ENCODE results near the gene C8G. TPM values are rescaled to one million over a fixed set of nuclear protein-coding genes. Genes with fewer than 3 reads are reported as not detected.

Gene C8G
- total RNA-seq (2011; cell fraction: chromatin; rRNA removed; ENCODE audit: low replicate concordance), result 3.8 and 8.4 TPM in 2 replicates
- total RNA-seq (2011; cell fraction: nucleolus; rRNA removed), result 8.3 and 11.8 TPM in 2 replicates
- 3.4 and 4.7 TPM in 2 replicates for total RNA-seq (2011; cell fraction: nucleoplasm; rRNA removed)
- total RNA-seq (2014; rRNA removed) (2.7 and 3.0 TPM in 2 replicates), total RNA-seq (2014; rRNA removed; fragmentation: Illumina TruSeq; extraction: Trizol) (not detected in 2 replicates), total RNA-seq (2015; rRNA removed; fragmentation: Illumina TruSeq; extraction: Trizol) (2.9 and 4.4 TPM in 2 replicates), total RNA-seq (2021) (4.3 and 5.9 TPM in 2 replicates), polyA plus RNA-seq (2011; rRNA removed) (0.35 and 2.0 TPM in 2 replicates), polyA plus RNA-seq (2014; fragmentation: Illumina TruSeq; extraction: Trizol) (0.59 and 1.3 TPM in 2 replicates), polyA plus RNA-seq (2014; fragmentation: Nextera tagmentation; extraction: Ambion mirVana) (under 1 TPM in 1 of 2 experiments, not detected in 1; 0.38 TPM), polyA plus RNA-seq (2014; rRNA removed) (1.9 and 4.0 TPM in 2 replicates), polyA minus RNA-seq (2011; rRNA and poly(A)+ RNA removed) (not detected in 2 replicates), Bru-seq, nascent RNA (percentile 47 among the genes with signal in this experiment), BruChase-seq, experiment 1, labeled RNA remaining after a 2-hour chase (percentile 38 among the genes with signal in this experiment), BruChase-seq, experiment 2, labeled RNA remaining after a 6-hour chase (percentile 34 among the genes with signal in this experiment)
- polyA plus RNA-seq (2011; cell fraction: cytosol; rRNA removed), result 0.70 and 0.96 TPM in 2 replicates
- 19.6 and 29.1 TPM in 2 replicates for polyA plus RNA-seq (2011; cell fraction: nucleus; rRNA removed)
- polyA plus RNA-seq (2012), result 8.5 and 12.1 TPM in 2 replicates
- not detected in 2 replicates for polyA minus RNA-seq (2011; cell fraction: cytosol; rRNA and poly(A)+ RNA removed)
- 2.1 and 3.4 TPM in 2 replicates for polyA minus RNA-seq (2011; cell fraction: nucleus; rRNA and poly(A)+ RNA removed)
- long read RNA-seq, experiment 1, partial matches to known transcripts, result 0 of 2 reads
- long read RNA-seq, experiment 1, other reads (novel, unspliced or antisense), result 1 of 2 reads
- long read RNA-seq, experiment 2, result 0 reads
- long read RNA-seq, experiment 3, result 0 reads

- no peaks in the 10 kb centered on the region for H3K27me3 ChIP-seq (ENCODE audit: control insufficient read depth in 2 of 2, insufficient read depth in 2 of 2, low read length in 2 of 2)
- peaks cover 37% of the 10 kb centered on the region; the same call in 2 of the 3 replicates for H3K36me3 ChIP-seq (ENCODE audit: control insufficient read depth, insufficient read depth, low read length)
- H4K20me1 ChIP-seq (replicated peaks; ENCODE audit: control insufficient read depth, insufficient read depth, low read length), result no peaks in the 10 kb centered on the region
- in situ Hi-C loops (cut with MboI), result loop anchor here (5.0 kb wide), 1 partner anchor 93 kb away; no protein-coding TSS in a partner anchor
- H3K9me3 ChIP-seq (replicated peaks; ENCODE audit: control insufficient read depth, insufficient read depth, low read depth, low read length), result no peaks in the 10 kb centered on the region
- H3K9ac ChIP-seq (ENCODE audit: insufficient read depth in 1 of 2, low read depth in 2 of 2, low read length in 2 of 2), result peak within 1 kb of the TSS; percentile 90 to 98
- TSS peak; percentile 78 for BruUV-seq (replicated peaks)
- H3K79me2 ChIP-seq (ENCODE audit: control insufficient read depth, insufficient read depth, low read length), result peaks cover 26% of the 10 kb centered on the region
- CTCF ChIA-PET (ENCODE audit: low intra/inter-chr PET ratio), result interaction anchor here (0.6 kb wide), 1 partner anchor 233 kb away, joined by 4 read pairs; the partner anchor contains the start of gene DIPK1B
- peak within 1 kb of the TSS; percentile 91 for H3K27ac ChIP-seq (ENCODE audit: extremely low read depth, low read depth, low read length)
- POLR2A ChIA-PET, result interaction anchor here (0.6 to 1.3 kb wide), 5 partner anchors 14 to 111 kb away, joined by 3 to 4 read pairs (median 4); no protein-coding TSS in a partner anchor
- H3K4me2 ChIP-seq (ENCODE audit: insufficient read depth, low read length), result peak within 1 kb of the TSS; percentile 88
- WGBS (ENCODE audit: insufficient coverage, low coverage, missing lambda C conversion rate), result 2% methylated on average over 57 of the region's 74 CpGs
- FAIRE-seq (peak; percentile 93), ATAC-seq (peak; percentile 78), DNase-seq (ENCODE audit: extremely low read depth in 1 of 4, low spot score in 3 of 4) (peak; percentile 96 to 99 (median 98))
- H2AFZ ChIP-seq (ENCODE audit: low read depth, low read length), result peak within 1 kb of the TSS; percentile 97
- intact Hi-C loops (cut with micrococcal nuclease), result loop anchor here (2.0 to 5.0 kb wide), 4 partner anchors 48 to 157 kb away; partner anchors contain the start of genes ABCA2, PAXX and PHPT1
- H3K4me3 ChIP-seq, result peak within 1 kb of the TSS; percentile 95
- H3K4me1 ChIP-seq (replicated peaks in 1 of 2; ENCODE audit: control insufficient read depth in 2 of 2, insufficient read depth in 2 of 2, low read length in 2 of 2), result peaks cover 24 to 93% of the 10 kb centered on the region in 2 experiments
- peaks cover 5% of the 10 kb centered on the region for H3K9me1 ChIP-seq (ENCODE audit: control insufficient read depth, insufficient read depth, low read length)
- no peak for TF ChIP-seq GTF2E2 (tag; IDR thresholded peaks at IDR 0.05)
- TF ChIP-seq ATF7 (IDR thresholded peaks at IDR 0.05), result peak; percentile 83
- TF ChIP-seq ZNF398 (CRISPR knock-in tag; IDR thresholded peaks at IDR 0.05), result no peak
- peak; percentile 74; the same call in 1 of the 2 replicates for TF ChIP-seq NBN (IDR thresholded peaks at IDR 0.05; ENCODE audit: low read depth)
- no peak for TF ChIP-seq MLX (CRISPR knock-in tag; conservative IDR thresholded peaks at IDR 0.05)
- TF ChIP-seq ASH1L (IDR thresholded peaks at IDR 0.05; ENCODE audit: borderline replicate concordance, low read depth, partially characterized antibody), result no peak
- no peak for TF ChIP-seq NELFE (IDR thresholded peaks at IDR 0.05; ENCODE audit: insufficient read depth, insufficient read length)
- no peak; the same call in 1 of the 2 replicates for TF ChIP-seq RBFOX2 (IDR thresholded peaks at IDR 0.05; ENCODE audit: low read depth, low read length)
- no peak for TF ChIP-seq POLR2H (tag; IDR thresholded peaks at IDR 0.05; ENCODE audit: low read depth)
- TF ChIP-seq ZNF785 (CRISPR knock-in tag; IDR thresholded peaks at IDR 0.05), result no peak
- TF ChIP-seq ZNF589 (CRISPR knock-in tag; IDR thresholded peaks at IDR 0.05; ENCODE audit: low read depth), result no peak
- no peak for TF ChIP-seq FOS (IDR thresholded peaks at IDR 0.05; ENCODE audit: extremely low read depth, insufficient read length)
- no peak for TF ChIP-seq CHCHD3 (CRISPR knock-in tag; IDR thresholded peaks at IDR 0.05)
- no peak for TF ChIP-seq RNF2 (IDR thresholded peaks at IDR 0.05)
- peak; percentile 34 for TF ChIP-seq ZFP36 (IDR thresholded peaks at IDR 0.05; ENCODE audit: low read depth, low read length, partially characterized antibody)
Observed at GRCh38 chr9:136944519-136945332, at the start of gene C8G, which contains the start of gene FBXW5. Gene C8G (plus strand): TSS chr9:136945243. CDS start chr9:136945321, 78 bp downstream. Gene FBXW5 (minus strand): TSS chr9:136944738. CDS start chr9:136944083, 655 bp downstream.
